DND-41 (cell line): ENCODE measurements around the gene C11orf87.

Experiments used
- ATAC-seq: fragments of 200-7000 bp; cut with Tn5 transposase; 3 replicates; pipeline ENCODE4 v1.9.1; 2021; ENCODE audit warnings: low read depth; ENCODE audit not compliant: insufficient read depth
- DNase-seq: peaks from one replicate; pipeline ENCODE4 v3.0.0-alpha.2; 2020
- H2AFZ ChIP-seq: 2 replicates; pipeline ENCODE4 v1.6.0; 2012; ENCODE audit warnings: low read depth, low read length
- H3K27ac ChIP-seq: 2 replicates; pipeline ENCODE4 v1.5.1; 2012; ENCODE audit warnings: low read length, inconsistent platforms
- H3K27me3 ChIP-seq: fragments of 200-600 bp; sonication (generic); 2 replicates; pipeline ENCODE4 v1.6.0; 2012; ENCODE audit warnings: low read length, mild to moderate bottlenecking, inconsistent platforms; ENCODE audit not compliant: insufficient read depth, poor library complexity
- H3K36me3 ChIP-seq: 2 replicates; pipeline ENCODE4 v1.5.1; 2012; ENCODE audit warnings: low read length, inconsistent platforms; ENCODE audit not compliant: insufficient read depth
- H3K4me1 ChIP-seq: 2 replicates; pipeline ENCODE4 v1.5.1; 2012; ENCODE audit warnings: mild to moderate bottlenecking, low read length; ENCODE audit not compliant: insufficient read depth
- H3K4me2 ChIP-seq: 2 replicates; pipeline ENCODE4 v1.6.0; 2012; ENCODE audit warnings: mild to moderate bottlenecking, moderate library complexity, low read length, inconsistent platforms; ENCODE audit not compliant: insufficient read depth
- H3K4me3 ChIP-seq, 2 experiments: fragments of 200-600 bp in 1 of 2; shearing (Covaris generic) in 1 of 2; 2 replicates each; pipeline ENCODE4 v1.5.1; 2012 to 2016; ENCODE audit warnings: inconsistent platforms in 2 of 2, low read length in 2 of 2, mild to moderate bottlenecking in 2 of 2, low read depth in 1 of 2, moderate library complexity in 1 of 2
- H3K79me2 ChIP-seq: 2 replicates; pipeline ENCODE4 v1.6.0; 2012; ENCODE audit warnings: low read length, inconsistent platforms; ENCODE audit not compliant: insufficient read depth
- H3K9ac ChIP-seq: 2 replicates; pipeline ENCODE4 v1.6.0; 2012; ENCODE audit warnings: low read depth, mild to moderate bottlenecking, inconsistent platforms, low read length, moderate library complexity
- H3K9me3 ChIP-seq: 2 replicates; pipeline ENCODE4 v1.5.1; 2012; ENCODE audit warnings: low read length, moderate library complexity, mild to moderate bottlenecking, inconsistent platforms; ENCODE audit not compliant: insufficient read depth, severe bottlenecking
- H4K20me1 ChIP-seq: 2 replicates; pipeline ENCODE4 v1.6.0; 2012; ENCODE audit warnings: low read length; ENCODE audit not compliant: insufficient read depth
- CTCF ChIP-seq: IDR thresholded peaks from 2 replicates; pipeline ENCODE4 v1.5.1; 2012; ENCODE audit warnings: borderline replicate concordance, low read length, moderate library complexity, mild to moderate bottlenecking; ENCODE audit not compliant: poor library complexity, severe bottlenecking; ENCODE audit errors: extremely low read depth
- EZH2 ChIP-seq: IDR thresholded peaks from 3 replicates; pipeline ENCODE4 v1.6.1; 2012; ENCODE audit warnings: borderline replicate concordance, low read depth, mild to moderate bottlenecking, moderate library complexity, low read length, inconsistent platforms; ENCODE audit not compliant: severe bottlenecking

Gene C11orf87

GRCh38 chr11:109433753-109434256, 11.8 kb downstream of the C11orf87 start:
- H3K9me3 ChIP-seq = no peaks in the 10 kb centered on the region
- no peak for ATAC-seq
- DNase-seq = no peak
- no peaks in the 10 kb centered on the region for H3K4me1 ChIP-seq
- H4K20me1 ChIP-seq = no peaks in the 10 kb centered on the region
- H3K4me3 ChIP-seq = no peak overlapping the region
- H3K27me3 ChIP-seq = no peaks in the 10 kb centered on the region
- no peak overlapping the region for H3K27ac ChIP-seq
- H3K79me2 ChIP-seq = no peaks in the 10 kb centered on the region
- TF ChIP-seq CTCF (no peak), EZH2 (no peak)
- H3K4me2 ChIP-seq = no peak overlapping the region
- H3K9ac ChIP-seq = no peak overlapping the region
- no peak overlapping the region for H2AFZ ChIP-seq
- no peaks in the 10 kb centered on the region for H3K36me3 ChIP-seq

- no peak for ATAC-seq
- Histone ChIP-seq H2AFZ (no peak overlapping the region), H3K4me1 (no peaks in the 10 kb centered on the region), H3K36me3 (no peaks in the 10 kb centered on the region), H3K4me3 (no peak overlapping the region), H3K79me2 (no peaks in the 10 kb centered on the region), H3K9ac (no peak overlapping the region), H3K27ac (no peak overlapping the region), H3K9me3 (no peaks in the 10 kb centered on the region), H3K4me2 (no peak overlapping the region), H3K27me3 (no peaks in the 10 kb centered on the region), H4K20me1 (no peaks in the 10 kb centered on the region)
- no peak for DNase-seq
- TF ChIP-seq EZH2 = no peak
- no peak for TF ChIP-seq CTCF
Observed at GRCh38 chr11:109435121-109435742, 13.2 kb downstream of the C11orf87 start.

GRCh38 chr11:109439684-109440083, 17.7 kb downstream of the C11orf87 start:
- DNase-seq = no peak
- Histone ChIP-seq H3K4me1 (no peaks in the 10 kb centered on the region), H3K36me3 (no peaks in the 10 kb centered on the region), H3K4me3 (no peak overlapping the region), H3K27me3 (no peaks in the 10 kb centered on the region), H3K79me2 (no peaks in the 10 kb centered on the region), H3K9ac (no peak overlapping the region), H4K20me1 (no peaks in the 10 kb centered on the region), H2AFZ (no peak overlapping the region), H3K9me3 (no peaks in the 10 kb centered on the region), H3K4me2 (no peak overlapping the region), H3K27ac (no peak overlapping the region)
- no peak for ATAC-seq
- TF ChIP-seq EZH2 (no peak), CTCF (no peak)
